Stimulated activated CD4-positive, alpha-beta T cell treated with anti-CD3 and anti-CD28 coated beads, TNF-alpha, amount 100 ng/mL, for 4 hours (primary cell): Measurements from ENCODE around the gene TSPAN3.

Experiments
- DNase-seq, 3 experiments: peaks; one replicate each; pipeline ENCODE4 v3.0.0-alpha.2; 2020; ENCODE audit warnings: low read depth in 3 of 3

TSPAN3 gene

GRCh38 chr15:77070495-77071304 is at the start of gene TSPAN3:
Gene TSPAN3 (minus strand): TSS chr15:77071109. CDS start chr15:77070954, 155 bp downstream.
- DNase-seq = peak; percentile 84 to 87 (median 84)

- no peak for DNase-seq
Observed at GRCh38 chr15:77120576-77120975, 49.7 kb upstream of the TSPAN3 start.

GRCh38 chr15:77119446-77119845 is 48.5 kb upstream of the TSPAN3 start:
- no peak for DNase-seq

- peak in 1 of 3 experiments; percentile 8 for DNase-seq
Observed at GRCh38 chr15:77118882-77119321, 48.0 kb upstream of the TSPAN3 start.

GRCh38 chr15:77115179-77115578 is 44.3 kb upstream of the TSPAN3 start:
- DNase-seq = no peak

GRCh38 chr15:77112838-77113504 is 42.1 kb upstream of the TSPAN3 start:
- no peak for DNase-seq

GRCh38 chr15:77111789-77112188 is 40.9 kb upstream of the TSPAN3 start:
- no peak for DNase-seq

GRCh38 chr15:77107531-77108355 is 36.8 kb upstream of the TSPAN3 start:
- DNase-seq = peak in 1 of 3 experiments; percentile 8

- DNase-seq = no peak
Observed at GRCh38 chr15:77107068-77107467, 36.2 kb upstream of the TSPAN3 start.

- no peak for DNase-seq
Observed at GRCh38 chr15:77104155-77104554, 33.2 kb upstream of the TSPAN3 start.

- no peak for DNase-seq
Observed at GRCh38 chr15:77099741-77100463, 29.0 kb upstream of the TSPAN3 start.

GRCh38 chr15:77098572-77098971 is 27.7 kb upstream of the TSPAN3 start:
- no peak for DNase-seq

- DNase-seq = no peak
Observed at GRCh38 chr15:77097921-77098320, 27.0 kb upstream of the TSPAN3 start.

- DNase-seq = no peak
Observed at GRCh38 chr15:77097248-77097721, 26.4 kb upstream of the TSPAN3 start.

- no peak for DNase-seq
Observed at GRCh38 chr15:77096541-77096940, 25.6 kb upstream of the TSPAN3 start.

GRCh38 chr15:77096138-77096537 is 25.2 kb upstream of the TSPAN3 start:
- DNase-seq = no peak

- DNase-seq = no peak
Observed at GRCh38 chr15:77094397-77095030, 23.6 kb upstream of the TSPAN3 start.

GRCh38 chr15:77093436-77093835 is 22.5 kb upstream of the TSPAN3 start:
- DNase-seq = no peak

GRCh38 chr15:77091097-77091496 is 20.2 kb upstream of the TSPAN3 start:
- no peak for DNase-seq

GRCh38 chr15:77087213-77087612 is 16.3 kb upstream of the TSPAN3 start:
- DNase-seq = no peak

- DNase-seq = no peak
Observed at GRCh38 chr15:77085297-77085696, 14.4 kb upstream of the TSPAN3 start.
